HG03103 (cell line): ENCODE results near the gene BACH2.

Experiments
- ATAC-seq: cut with Tn5 transposase; IDR thresholded peaks from one replicate; pipeline ENCODE4 v1.9.1; 2021; ENCODE audit warnings: low read depth; ENCODE audit not compliant: unreplicated experiment

The BACH2 gene

GRCh38 chr6:89888138-89888514, 408.5 kb downstream of the BACH2 start:
- no peak for ATAC-seq

GRCh38 chr6:89887452-89888137, 409.0 kb downstream of the BACH2 start:
- no peak for ATAC-seq

- no peak for ATAC-seq
These were observed 410.1 kb downstream of the BACH2 start for GRCh38 chr6:89886378-89887120.
